HK-2 (cell line): ENCODE measurements around the gene APOL4.
"Not testable (repeated sequence)": the region's sequence is repeated elsewhere in the genome, so short reads cannot be mapped to it uniquely, and the experiment has no call there.

Experiments used
- DNase-seq: peaks from one replicate; pipeline ENCODE4 v3.0.0-alpha.2; 2018; ENCODE audit not compliant: unreplicated experiment

Gene APOL4

DNA sequence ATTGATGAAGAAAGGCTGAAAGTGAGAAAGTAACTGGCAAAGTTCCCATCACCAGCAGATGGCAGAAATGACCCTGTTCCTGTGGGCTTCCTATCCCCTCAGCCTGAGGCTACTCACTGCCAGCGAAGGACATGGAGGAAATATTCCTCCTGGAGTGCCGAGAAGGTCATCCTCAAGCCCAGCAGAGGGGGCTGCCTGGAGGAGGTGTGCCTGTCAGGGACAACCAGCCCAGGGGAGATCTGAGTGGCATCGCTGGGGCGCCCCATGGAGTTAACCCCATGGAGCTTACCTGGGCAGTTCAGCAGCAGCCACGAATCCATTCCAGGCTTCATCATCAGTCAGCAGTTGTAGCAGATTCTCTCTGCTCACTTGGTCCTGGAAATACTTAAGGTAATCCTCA is 29.4 kb upstream of the APOL4 start:
- DNase-seq = not testable (repeated sequence)

DNA sequence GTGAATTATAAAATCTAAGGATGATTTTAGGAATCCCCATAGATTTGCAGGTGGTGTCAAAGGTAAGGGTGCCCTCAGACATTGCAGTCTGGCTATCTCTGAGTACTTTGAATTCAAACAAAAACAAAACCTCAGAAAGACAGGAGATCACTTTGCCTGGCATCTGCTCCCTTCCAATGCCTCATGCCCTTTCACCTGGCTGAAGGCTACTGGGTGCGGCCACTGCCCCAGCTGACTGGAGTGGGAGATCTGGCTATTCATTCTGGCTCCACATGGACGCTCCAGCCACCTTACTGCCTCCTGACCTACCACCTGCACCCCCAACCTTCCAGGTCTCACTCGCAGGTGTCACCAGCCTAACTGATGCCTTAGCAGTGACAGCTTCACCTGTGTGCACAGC is 28.0 kb upstream of the APOL4 start:
- not testable (repeated sequence) for DNase-seq

DNA sequence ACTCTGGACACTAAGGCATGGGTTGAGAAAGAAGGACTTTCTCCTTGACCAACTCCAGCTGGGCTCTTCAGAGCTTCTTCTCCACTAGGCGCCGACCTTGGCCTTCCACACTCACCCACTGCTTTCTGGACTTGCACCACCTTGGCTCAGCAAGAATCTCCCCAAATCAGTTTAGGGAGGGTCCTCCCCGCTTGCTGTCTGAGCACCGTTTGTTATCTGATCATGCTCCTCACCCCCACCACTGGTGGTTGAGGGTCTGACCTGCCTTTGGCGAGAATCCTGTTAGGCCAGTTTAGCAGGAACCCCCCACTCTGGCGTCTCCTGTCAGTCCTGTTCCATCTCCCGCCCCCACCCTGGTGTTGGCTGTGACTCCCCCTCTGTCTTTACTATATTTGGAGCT is 27.3 kb upstream of the APOL4 start:
- DNase-seq = no peak

DNA sequence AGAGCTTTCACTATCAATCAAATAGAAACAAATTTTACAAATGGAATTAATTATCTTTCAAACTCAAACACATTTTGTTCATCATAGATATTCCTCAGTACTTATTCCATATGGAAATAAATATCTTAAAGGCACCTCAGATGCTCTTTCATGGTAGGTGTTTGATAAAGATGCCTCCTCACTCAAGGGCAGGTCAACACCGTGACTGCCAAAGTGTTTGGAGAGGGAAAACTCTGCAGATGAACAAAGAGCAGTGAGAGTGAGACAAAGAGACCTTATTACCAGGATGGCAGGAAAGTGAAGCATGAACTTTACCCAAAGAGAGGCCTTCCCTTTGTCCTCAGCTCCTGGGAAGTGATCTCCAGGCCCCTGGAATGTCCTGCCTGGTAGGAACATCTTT is 26.8 kb upstream of the APOL4 start:
- not testable (repeated sequence) for DNase-seq

DNA sequence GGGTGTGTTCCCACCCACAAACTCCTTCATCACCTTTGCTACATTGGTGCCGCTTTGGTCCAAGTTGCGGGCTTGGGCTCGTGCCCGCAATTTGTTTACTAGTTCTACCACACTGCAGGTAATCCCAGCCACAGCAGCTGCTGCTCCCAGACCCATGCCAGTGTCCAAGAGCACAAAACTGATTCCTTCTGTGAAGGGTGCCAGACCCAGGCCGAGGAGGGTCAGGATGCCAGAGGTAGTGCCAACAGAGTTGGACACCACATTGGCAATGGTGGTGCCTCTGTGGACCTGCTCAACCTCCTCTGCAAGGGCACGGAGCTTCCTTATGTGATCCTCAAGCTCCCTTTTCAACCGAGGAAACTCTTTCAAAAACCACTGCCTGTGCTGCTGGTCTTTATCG is 26.2 kb upstream of the APOL4 start:
- DNase-seq = no peak

DNA sequence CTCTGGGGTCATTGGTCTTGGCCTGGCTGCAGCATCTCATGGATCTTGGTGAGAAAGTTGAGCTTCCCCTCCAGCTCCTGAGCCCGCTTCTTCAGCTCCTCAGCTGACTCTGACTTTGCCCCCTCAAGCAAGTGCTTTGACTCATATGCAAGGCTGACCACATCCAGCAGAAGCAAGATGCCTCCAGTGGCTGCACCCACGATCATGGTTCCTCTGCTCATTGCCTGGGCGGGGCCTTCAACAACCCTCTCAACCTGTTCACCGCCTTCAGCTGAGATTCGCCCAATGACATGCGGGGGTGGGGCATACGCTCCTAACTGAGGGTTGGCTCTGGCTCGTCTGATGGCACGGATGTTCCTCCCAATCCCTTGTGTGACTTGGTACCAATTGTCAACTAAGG is 25.8 kb upstream of the APOL4 start:
- DNase-seq = no peak

DNA sequence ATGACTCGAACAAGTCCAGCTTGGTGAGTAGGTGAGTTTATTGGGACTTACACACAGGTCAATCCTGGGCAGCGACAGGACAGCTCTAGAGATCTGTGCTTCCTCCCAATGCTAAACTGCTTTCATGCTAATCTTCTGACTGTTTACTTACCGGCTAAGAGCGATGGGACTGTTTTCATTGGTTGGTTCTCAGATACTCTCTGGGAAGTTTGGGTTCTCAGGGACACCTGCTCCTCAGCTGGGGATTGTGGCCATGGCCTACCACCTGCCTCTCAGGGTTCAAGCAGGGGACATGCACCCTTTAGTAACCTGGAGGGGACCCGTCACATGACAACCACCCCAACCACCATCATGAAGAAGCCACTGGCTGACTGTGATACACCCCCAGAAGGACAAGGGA is 24.6 kb upstream of the APOL4 start:
- no peak for DNase-seq

DNA sequence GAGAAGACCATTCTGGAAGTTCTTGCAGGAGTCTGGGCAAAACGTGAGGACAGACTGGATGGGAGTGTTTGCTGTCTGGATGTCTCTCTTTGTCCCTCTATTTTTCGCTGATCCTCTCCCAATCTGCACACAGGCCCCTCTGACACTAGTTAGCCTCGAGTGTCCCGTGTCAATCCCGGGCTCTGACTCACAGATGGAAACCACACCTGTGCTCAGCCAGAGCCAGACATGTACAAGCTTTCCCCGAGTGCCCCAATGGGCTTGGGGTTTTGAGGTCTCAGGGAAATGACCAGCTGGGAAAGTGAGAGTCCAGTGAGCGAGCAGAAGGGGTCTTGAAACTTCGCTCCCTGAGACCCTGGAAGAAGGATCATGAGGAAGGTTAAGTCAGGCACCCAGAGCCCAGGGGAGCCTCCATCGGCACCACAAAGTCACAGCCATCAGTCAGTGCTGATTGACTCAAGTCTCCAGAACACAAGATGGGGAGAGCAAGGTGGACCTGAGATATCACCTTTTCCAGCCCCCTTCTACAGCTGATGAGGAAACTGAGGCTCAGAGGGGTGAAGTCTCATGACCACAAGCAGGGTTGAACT is 23.8 kb upstream of the APOL4 start:
- DNase-seq = no peak

DNA sequence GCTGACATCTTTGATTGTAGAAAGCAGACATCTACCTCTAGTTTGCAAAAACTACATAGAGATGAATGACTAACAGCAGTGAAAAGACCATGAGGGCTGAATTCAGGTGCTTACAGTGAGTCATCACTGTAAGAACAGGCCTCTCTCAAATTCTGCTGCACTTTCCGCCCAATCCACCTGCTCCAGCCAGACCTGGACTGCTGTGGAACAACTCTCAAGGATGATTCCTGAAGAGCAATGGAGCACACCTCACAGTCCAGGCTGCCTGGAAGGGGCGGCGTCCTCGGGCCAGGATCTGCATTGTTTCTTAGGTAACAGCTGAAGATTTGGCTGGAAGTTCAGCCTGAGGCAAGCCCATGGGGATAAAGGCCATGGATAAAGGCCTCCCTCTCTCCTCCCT is 22.6 kb upstream of the APOL4 start:
- no peak for DNase-seq

DNA sequence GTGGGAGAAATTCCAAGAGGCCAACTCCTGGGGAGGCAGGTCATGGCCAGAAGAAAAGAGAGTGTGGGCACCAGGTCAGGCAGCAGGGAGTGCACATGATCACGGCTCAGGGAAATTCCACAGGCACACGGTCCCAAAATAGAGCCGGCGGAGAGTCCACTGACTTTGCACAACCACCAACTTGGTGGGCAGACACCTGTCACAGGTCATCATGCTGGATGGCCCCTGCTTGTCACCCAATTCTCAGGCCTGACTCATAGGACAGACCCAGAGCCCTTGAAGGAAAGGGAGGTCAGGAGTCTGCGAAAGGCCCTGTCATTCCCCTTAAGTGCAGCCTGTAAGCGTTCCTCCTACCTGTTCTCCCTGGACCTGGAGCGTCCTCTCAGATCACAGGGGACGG is 21.9 kb upstream of the APOL4 start:
- no peak for DNase-seq

DNA sequence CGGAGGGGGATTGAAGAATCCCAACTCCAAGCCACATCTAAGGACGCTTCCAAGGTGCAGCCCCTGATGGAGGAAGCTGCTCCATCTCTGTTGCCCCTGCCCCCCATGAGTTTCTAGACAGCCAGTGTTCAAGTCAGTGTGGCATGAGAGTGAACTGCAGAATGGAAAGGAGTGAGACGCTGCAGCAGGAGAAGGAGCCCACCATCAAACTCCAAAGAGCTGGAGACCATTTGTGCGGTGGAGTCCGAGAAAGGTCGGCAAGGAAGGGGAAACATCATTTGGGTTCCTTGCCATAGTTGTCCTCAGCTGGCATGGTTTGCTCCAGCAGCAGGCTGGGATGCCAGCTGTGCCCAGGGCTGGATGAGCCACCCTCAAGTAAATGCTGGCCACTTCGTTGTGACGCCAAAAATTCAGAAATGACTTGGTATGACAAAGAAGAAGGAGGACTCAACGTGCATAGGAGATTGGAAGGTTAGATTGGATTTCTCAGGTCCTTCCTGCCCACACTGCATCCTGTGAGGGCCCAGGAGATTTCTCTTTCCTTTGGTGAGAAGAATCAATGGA is 21.4 kb upstream of the APOL4 start:
- no peak for DNase-seq

DNA sequence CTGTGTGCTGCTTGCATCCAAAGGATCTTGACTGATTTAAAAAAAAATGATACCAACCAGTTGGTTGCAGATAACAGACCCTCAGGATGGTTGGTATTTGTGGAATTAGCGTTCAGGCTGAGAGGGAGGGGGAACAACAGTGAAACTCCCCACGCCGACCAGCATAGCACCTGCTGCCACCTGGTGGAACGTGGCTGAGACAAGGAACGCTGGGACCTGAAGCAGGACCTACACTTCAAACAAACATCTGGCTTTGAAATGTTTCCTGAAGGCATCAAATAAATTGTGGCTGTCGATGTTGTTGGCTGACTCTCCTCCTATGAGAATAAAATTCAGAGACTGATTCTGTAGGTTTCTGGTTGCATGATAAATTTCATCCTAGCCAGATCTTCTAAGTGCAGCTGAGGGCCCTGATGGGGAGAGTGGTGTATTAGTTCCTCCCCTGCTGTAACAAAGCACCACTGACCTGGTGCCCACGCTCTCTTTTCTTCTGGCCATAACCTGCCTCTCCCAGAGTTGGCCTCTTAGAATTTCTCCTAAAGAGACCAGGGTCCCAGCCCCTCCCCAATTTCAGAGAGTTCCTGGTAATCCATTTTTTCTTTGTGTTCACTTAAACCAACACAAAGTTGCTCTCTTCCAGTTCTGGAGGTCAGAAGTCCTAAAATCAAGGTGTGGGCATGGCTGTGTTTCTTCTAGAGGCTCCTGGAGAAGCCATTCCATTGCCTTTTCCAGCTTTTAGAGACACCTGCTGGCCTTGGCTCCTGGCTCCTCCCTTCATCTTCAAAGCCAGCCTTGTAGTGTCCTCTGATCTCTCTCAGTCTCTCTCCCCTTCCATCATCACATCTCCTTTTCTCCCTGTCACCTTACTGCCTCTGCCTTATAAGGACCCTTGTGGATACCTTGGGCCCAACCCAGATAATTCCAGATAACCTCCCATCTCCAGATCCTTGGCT is 20.5 kb upstream of the APOL4 start:
- peak; percentile 24 for DNase-seq

DNA sequence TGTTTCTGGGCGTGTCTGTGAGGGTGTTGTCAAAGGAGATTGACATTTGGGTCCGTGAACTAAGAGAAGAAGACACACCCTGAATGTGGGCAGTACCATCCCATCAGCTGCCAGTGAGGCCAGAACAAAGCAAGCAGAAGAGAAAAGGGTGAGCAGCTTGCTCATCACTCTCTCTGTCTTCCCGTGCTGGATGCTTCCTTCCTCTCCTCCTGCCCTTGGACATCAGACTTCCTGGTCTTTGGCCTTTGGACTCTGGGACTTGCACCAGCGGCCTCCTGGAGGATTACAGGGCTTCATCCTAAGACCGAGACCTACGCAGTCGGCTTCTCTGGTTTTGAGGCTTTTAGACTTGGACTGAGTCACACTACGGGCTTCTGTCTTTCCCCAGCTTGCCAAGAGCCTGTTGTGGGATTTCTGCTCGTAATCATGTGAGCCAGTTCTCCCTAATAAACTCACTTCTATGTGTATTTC is 18.9 kb upstream of the APOL4 start:
- DNase-seq = no peak

DNA sequence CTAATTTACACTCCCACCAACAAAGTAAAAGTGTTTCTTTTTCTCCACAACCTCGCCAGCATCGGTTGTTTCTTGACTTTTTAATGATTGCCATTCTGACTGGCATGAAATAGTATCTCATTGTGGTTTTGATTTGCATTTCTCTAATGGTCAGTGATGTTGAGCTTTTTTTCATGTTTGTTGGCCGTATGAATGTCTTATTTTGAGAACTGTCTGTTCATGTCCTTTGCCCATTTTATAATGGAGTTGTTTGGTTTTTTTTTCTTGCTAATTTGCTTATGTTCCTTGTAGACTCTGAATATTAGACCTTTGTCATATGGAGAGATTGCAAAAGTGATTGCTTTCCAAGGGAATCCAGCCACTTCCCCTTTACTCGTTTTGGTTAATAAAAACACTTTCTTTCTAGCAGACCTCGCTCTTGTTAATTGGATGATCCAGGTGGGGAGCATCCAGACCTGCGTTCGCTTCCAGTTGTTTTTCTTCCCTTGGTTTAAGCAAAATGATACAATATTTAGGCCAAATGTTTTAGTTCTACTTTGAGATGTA is 17.1 kb upstream of the APOL4 start:
- no peak for DNase-seq

DNA sequence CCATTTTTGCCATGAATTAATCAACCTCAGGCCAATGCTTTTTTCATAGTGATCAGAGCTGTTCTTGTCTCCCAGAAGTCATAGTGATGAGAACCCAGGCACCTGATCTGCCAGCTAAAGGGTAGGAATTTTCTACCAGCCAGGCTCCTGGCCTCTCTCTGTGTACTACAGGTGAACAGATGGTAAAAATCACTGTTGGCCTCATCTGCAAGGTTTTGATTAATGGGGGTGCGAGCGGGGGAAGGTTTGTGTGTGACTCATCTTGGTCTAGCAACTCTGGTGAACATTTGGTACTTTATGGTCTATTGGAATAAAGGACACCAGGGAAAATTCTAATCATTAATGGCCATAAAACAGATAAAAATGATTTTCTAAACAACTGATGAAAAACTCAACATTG is 14.4 kb upstream of the APOL4 start:
- no peak for DNase-seq

DNA sequence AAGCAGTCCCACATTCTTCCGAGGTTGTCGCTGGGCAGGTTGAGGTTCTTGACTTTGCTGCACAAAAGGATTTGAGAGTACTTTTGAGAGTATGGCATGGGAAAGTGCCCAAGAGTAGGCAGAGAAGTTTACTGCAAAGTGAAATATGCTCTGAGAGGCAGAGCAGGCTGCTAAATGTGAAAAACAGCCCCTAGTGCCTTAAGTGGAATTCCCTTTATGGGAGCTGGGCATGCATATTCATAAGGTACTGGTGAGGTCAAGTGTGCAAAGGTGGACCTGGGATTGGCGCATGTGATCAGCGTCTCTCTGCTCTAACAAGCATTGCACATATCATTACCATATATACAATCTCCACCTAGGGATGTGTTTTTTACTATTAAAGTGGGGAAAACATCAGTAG is 12.0 kb upstream of the APOL4 start:
- DNase-seq = no peak

DNA sequence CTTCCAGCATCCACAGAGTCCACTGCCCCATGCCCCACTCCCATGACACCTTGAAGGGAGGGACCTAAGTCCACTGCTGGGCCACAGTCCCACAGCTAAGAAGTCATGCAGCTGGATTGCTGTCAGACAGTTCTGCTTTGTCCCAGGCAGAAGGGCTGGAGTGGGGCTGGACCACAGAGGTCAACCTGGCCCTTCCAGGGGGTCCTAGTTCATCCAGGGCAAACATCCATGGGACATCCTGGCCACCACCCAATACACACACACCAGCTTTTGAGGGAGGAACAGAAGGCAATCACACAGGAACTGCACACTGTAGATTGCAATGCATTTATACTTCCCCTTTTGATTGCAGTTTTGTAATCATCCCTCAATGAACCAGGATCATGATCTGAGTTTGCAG is 11.3 kb upstream of the APOL4 start:
- DNase-seq = no peak

DNA sequence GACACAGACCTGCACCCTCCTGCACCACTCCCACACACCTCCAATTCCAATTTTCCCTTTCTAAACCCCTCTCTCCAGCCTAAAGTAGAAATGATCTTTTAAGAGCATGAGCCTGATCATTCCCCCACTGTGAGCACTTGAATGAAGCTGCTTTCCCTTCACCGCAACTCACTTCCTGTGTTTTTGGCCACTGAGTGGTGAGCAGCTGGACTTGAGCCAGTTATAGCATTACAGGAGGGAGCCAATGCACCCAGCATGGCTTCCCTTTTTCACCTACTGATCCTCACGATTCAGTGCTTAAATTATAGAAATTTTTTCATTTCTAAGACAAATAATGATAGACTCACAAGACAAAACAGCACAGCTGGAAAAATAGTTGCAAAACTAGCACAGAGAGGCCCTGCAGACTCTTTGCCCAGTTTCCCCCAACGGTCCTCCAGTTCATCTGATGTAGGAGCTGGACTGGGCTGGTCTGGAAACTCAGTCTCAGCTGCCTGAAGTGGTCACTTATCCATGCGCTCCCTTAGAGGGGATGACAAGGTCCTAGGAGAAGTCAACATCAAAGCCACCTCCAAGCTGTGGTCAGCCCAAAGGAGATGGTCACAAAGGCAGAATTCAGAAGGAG is 9.7 kb upstream of the APOL4 start:
- DNase-seq = no peak

DNA sequence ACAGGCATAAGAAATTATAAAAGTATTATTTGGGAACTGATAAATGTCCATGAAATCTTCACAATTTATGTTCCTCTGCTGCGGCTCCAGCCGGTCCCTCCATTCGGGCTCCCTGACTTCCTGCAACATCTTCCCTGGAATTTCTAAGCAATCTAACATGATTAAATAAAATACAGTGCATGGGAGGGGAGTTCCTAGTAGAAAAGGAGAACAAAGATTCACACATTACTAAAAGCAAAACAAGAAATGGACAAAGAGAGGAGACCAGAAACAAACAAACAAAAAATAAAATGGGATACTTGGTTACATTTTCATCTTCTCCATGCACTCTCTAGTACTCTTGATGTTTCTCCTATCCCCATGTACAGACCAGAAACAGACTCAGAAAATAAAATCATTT is 8.6 kb upstream of the APOL4 start:
- no peak for DNase-seq

DNA sequence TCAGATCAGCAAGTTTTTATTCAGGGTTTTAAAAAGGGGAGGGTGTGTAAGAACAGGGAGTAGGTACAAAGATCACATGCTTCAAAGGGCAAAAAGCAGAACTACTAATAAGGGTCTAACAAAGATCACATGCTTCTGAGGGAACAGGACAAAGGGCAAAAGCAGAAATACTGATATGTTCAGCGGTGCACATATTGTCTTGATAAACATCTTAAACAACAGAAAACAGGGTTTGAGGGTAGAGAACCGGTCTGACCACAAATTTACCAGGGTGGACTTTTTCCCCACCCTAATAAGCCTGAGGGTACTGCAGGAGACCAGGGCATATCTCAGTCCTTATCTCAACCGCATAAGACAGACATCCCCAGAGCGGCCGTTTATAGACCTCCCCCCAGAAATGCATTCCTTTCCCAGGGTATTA is 7.9 kb upstream of the APOL4 start:
- DNase-seq = not testable (repeated sequence)

DNA sequence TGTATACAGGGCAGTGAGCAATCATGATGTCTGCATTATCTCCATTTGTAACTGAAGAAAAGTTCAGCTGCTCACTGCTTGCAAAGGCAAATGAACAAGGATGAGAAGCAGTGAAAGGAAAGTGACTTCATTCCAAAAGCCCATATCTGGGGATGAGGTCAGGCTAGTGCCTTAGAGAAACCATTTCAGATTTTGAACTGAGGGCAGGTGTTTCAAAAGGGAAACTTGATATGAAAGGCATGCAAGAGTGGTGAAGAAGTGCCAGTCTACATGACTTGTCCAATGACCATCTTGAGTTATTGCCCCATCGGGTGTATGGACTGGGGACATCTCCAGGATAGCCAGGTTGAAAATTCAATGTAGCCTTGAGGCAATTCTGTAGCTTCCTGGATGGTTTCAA is 7.3 kb upstream of the APOL4 start:
- DNase-seq = no peak

DNA sequence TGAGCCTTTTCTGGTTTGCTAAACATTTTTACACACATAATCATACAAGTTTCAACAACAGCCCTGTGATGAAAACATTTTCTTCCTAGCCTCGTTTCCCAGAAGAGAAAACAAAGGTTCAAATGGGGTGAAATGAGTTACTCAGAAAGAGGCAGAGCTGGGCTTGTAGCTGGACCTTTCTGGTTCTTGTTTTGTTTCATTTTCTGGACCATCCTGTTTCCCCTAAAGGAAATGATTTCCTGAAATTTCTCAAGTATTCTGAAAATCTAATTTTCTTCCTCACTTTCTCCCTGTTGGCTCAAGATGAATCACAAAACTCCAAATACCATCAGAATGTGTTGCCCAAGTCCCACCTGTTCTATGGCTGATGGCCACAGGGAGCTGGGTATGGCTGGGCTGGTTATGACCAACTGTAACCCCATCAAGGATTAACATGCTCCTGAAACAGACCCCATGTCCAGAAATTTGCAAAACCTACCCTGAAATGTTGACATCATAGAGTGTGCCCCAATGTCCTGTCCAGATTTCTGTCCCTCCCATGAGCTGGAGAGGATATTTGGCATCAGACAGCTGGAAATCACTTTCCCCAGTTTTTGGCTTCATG is 6.7 kb upstream of the APOL4 start:
- no peak for DNase-seq
